Mucosa of rectum (tissue), 2 donors: ENCODE measurements around the gene MAP3K4.

Experiments
- H3K27ac ChIP-seq, 2 donors: one replicate each; pipeline ENCODE4 v1.7.0; 2013; ENCODE audit warnings: inconsistent platforms in 2 of 2, low read depth in 2 of 2, low read length in 2 of 2
- H3K27me3 ChIP-seq, 2 donors: one replicate each; pipeline ENCODE4 v1.7.0; 2013; ENCODE audit warnings: low read length in 2 of 2; ENCODE audit not compliant: control insufficient read depth in 2 of 2, insufficient read depth in 2 of 2
- H3K36me3 ChIP-seq, 2 donors: one replicate each; pipeline ENCODE4 v1.7.0; 2013; ENCODE audit warnings: low read length in 2 of 2; ENCODE audit not compliant: control insufficient read depth in 2 of 2, insufficient read depth in 2 of 2
- H3K4me1 ChIP-seq, 2 donors: one replicate each; pipeline ENCODE4 v1.7.0; 2013; ENCODE audit warnings: low read length in 2 of 2, mild to moderate bottlenecking in 1 of 2; ENCODE audit not compliant: control insufficient read depth in 2 of 2, insufficient read depth in 2 of 2
- H3K4me3 ChIP-seq, 2 donors: one replicate each; pipeline ENCODE4 v1.7.0; 2013; ENCODE audit warnings: low read length in 2 of 2
- H3K9ac ChIP-seq, 2 donors: one replicate each; pipeline ENCODE4 v1.7.0; 2013; ENCODE audit warnings: low read length in 2 of 2, low read depth in 1 of 2, mild to moderate bottlenecking in 1 of 2
- H3K9me3 ChIP-seq, 2 donors: one replicate each; pipeline ENCODE4 v1.7.0; 2013; ENCODE audit warnings: low read length in 2 of 2; ENCODE audit not compliant: control insufficient read depth in 2 of 2
- donor health status: healthy.
- donor health status: Normal muscosa, but diverticular disease.

The MAP3K4 gene

GRCh38 chr6:160999516-160999915 lies 7.9 kb downstream of the MAP3K4 start:
- Histone ChIP-seq H3K4me1 (peaks cover 4 to 8% of the 10 kb centered on the region in 2 donors), H3K4me3 (no peak overlapping the region), H3K9ac (no peak overlapping the region), H3K36me3 (peaks cover 0 to 4% of the 10 kb centered on the region in 2 donors), H3K9me3 (no peaks in the 10 kb centered on the region), H3K27me3 (no peaks in the 10 kb centered on the region), H3K27ac (no peak overlapping the region)

GRCh38 chr6:161000632-161001031 lies 9.1 kb downstream of the MAP3K4 start:
- Histone ChIP-seq H3K4me1 (peaks cover 4 to 5% of the 10 kb centered on the region in 2 donors), H3K27ac (no peak overlapping the region), H3K4me3 (no peak overlapping the region), H3K9me3 (no peaks in the 10 kb centered on the region), H3K9ac (no peak overlapping the region), H3K36me3 (peaks cover 0 to 4% of the 10 kb centered on the region in 2 donors), H3K27me3 (no peaks in the 10 kb centered on the region)

- no peaks in the 10 kb centered on the region for H3K9me3 ChIP-seq
- peaks cover 0 to 4% of the 10 kb centered on the region in 2 donors for H3K36me3 ChIP-seq
- H3K4me1 ChIP-seq = peaks cover 4 to 5% of the 10 kb centered on the region in 2 donors
- H3K9ac ChIP-seq = no peak overlapping the region
- no peak overlapping the region for H3K27ac ChIP-seq
- no peak overlapping the region for H3K4me3 ChIP-seq
- no peaks in the 10 kb centered on the region for H3K27me3 ChIP-seq
Observed at GRCh38 chr6:161001421-161001820, 9.9 kb downstream of the MAP3K4 start.

- Histone ChIP-seq H3K4me1 (peaks cover 4 to 5% of the 10 kb centered on the region in 2 donors), H3K4me3 (no peak overlapping the region), H3K9ac (no peak overlapping the region), H3K36me3 (no peaks in the 10 kb centered on the region), H3K9me3 (no peaks in the 10 kb centered on the region), H3K27me3 (no peaks in the 10 kb centered on the region), H3K27ac (no peak overlapping the region)
Observed at GRCh38 chr6:161003336-161003735, 11.8 kb downstream of the MAP3K4 start.

GRCh38 chr6:161008245-161008644 lies 16.7 kb downstream of the MAP3K4 start:
- H3K4me1 ChIP-seq = no peaks in the 10 kb centered on the region
- H3K36me3 ChIP-seq = no peaks in the 10 kb centered on the region
- no peak overlapping the region for H3K4me3 ChIP-seq
- H3K27me3 ChIP-seq = no peaks in the 10 kb centered on the region
- no peaks in the 10 kb centered on the region for H3K9me3 ChIP-seq
- H3K9ac ChIP-seq = no peak overlapping the region
- H3K27ac ChIP-seq = no peak overlapping the region

GRCh38 chr6:161009991-161010390 lies 18.4 kb downstream of the MAP3K4 start:
- H3K4me3 ChIP-seq = no peak overlapping the region
- H3K27ac ChIP-seq = no peak overlapping the region
- no peaks in the 10 kb centered on the region for H3K36me3 ChIP-seq
- no peaks in the 10 kb centered on the region for H3K27me3 ChIP-seq
- H3K4me1 ChIP-seq = no peaks in the 10 kb centered on the region
- H3K9ac ChIP-seq = no peak overlapping the region
- no peaks in the 10 kb centered on the region for H3K9me3 ChIP-seq

- Histone ChIP-seq H3K9ac (no peak overlapping the region), H3K36me3 (no peaks in the 10 kb centered on the region), H3K4me1 (no peaks in the 10 kb centered on the region), H3K27ac (no peak overlapping the region), H3K27me3 (no peaks in the 10 kb centered on the region), H3K4me3 (no peak overlapping the region), H3K9me3 (no peaks in the 10 kb centered on the region)
Observed at GRCh38 chr6:161010418-161010817, 18.8 kb downstream of the MAP3K4 start.

GRCh38 chr6:161011492-161012480 lies 20.2 kb downstream of the MAP3K4 start:
- no peak overlapping the region for H3K9ac ChIP-seq

GRCh38 chr6:161013695-161014094 lies 22.1 kb downstream of the MAP3K4 start:
- no peaks in the 10 kb centered on the region for H3K36me3 ChIP-seq
- H3K4me1 ChIP-seq = no peaks in the 10 kb centered on the region
- no peaks in the 10 kb centered on the region for H3K9me3 ChIP-seq
- no peak overlapping the region for H3K4me3 ChIP-seq
- no peak overlapping the region for H3K9ac ChIP-seq
- no peaks in the 10 kb centered on the region for H3K27me3 ChIP-seq
- H3K27ac ChIP-seq = no peak overlapping the region

More at GRCh38 chr6:161011492-161012480, 20.2 kb downstream of the MAP3K4 start:
- H3K4me3 ChIP-seq = no peak overlapping the region
- H3K4me1 ChIP-seq = no peaks in the 10 kb centered on the region
- no peaks in the 10 kb centered on the region for H3K9me3 ChIP-seq
- no peaks in the 10 kb centered on the region for H3K27me3 ChIP-seq
- no peaks in the 10 kb centered on the region for H3K36me3 ChIP-seq
- no peak overlapping the region for H3K27ac ChIP-seq

GRCh38 chr6:161017766-161018564 lies 26.4 kb downstream of the MAP3K4 start:
- Histone ChIP-seq H3K27ac (no peak overlapping the region), H3K9ac (no peak overlapping the region), H3K27me3 (no peaks in the 10 kb centered on the region), H3K4me1 (no peaks in the 10 kb centered on the region), H3K9me3 (no peaks in the 10 kb centered on the region), H3K4me3 (no peak overlapping the region), H3K36me3 (no peaks in the 10 kb centered on the region)
